SK-N-SH treated with all-trans-retinoic acid at 6 μM for 48 hours (cell line): Measurements from ENCODE around the gene NUDT4.

ENCODE experiments used
- ARNTL ChIP-seq: fragments of 450-650 bp; formaldehyde crosslinking; IDR thresholded peaks from 2 replicates; pipeline ENCODE4 v1.5.0; 2020; ENCODE audit warnings: low read depth, mild to moderate bottlenecking, moderate library complexity, borderline replicate concordance
- CSRNP3 ChIP-seq: fragments of 250-450 bp; sonication (Bioruptor Pico); IDR thresholded peaks from 2 replicates; pipeline ENCODE4 v1.5.1; 2021; ENCODE audit warnings: mild to moderate bottlenecking, moderate library complexity
- PATZ1 ChIP-seq: fragments of 250-450 bp; sonication (Bioruptor Pico); IDR thresholded peaks from 2 replicates; pipeline ENCODE4 v1.8.0; 2020; ENCODE audit warnings: mild to moderate bottlenecking, moderate library complexity, borderline replicate concordance
- POU6F1 ChIP-seq: fragments of 250-450 bp; sonication (Bioruptor Pico); IDR thresholded peaks from 2 replicates; pipeline ENCODE4 v1.8.0; 2021; ENCODE audit warnings: low read depth, mild to moderate bottlenecking, moderate library complexity, borderline replicate concordance
- PPARA ChIP-seq: fragments of 250-450 bp; sonication (Bioruptor Pico); IDR thresholded peaks from 2 replicates; pipeline ENCODE4 v1.5.0; 2020; ENCODE audit warnings: mild to moderate bottlenecking, borderline replicate concordance
- RARB ChIP-seq: fragments of 250-450 bp; sonication (Bioruptor Pico); IDR thresholded peaks from 2 replicates; pipeline ENCODE4 v1.8.0; 2021; ENCODE audit warnings: mild to moderate bottlenecking, moderate library complexity
- TCF4 ChIP-seq: fragments of 250-450 bp; sonication (Bioruptor Pico); IDR thresholded peaks from 2 replicates; pipeline ENCODE4 v1.8.0; 2021; ENCODE audit warnings: mild to moderate bottlenecking, moderate library complexity, borderline replicate concordance
- TSHZ2 ChIP-seq: fragments of 250-450 bp; sonication (Bioruptor Pico); IDR thresholded peaks from 2 replicates; pipeline ENCODE4 v1.5.0; 2020; ENCODE audit warnings: mild to moderate bottlenecking, moderate library complexity
- ZC3H10 ChIP-seq: fragments of 250-450 bp; sonication (Bioruptor Pico); IDR thresholded peaks from 2 replicates; pipeline ENCODE4 v1.5.1; 2021; ENCODE audit warnings: mild to moderate bottlenecking, moderate library complexity
- ZFP3 ChIP-seq: fragments of 250-450 bp; sonication (Bioruptor Pico); IDR thresholded peaks from 2 replicates; pipeline ENCODE4 v1.5.0; 2020; ENCODE audit warnings: mild to moderate bottlenecking, moderate library complexity
- ZNF70 ChIP-seq: fragments of 450-650 bp; formaldehyde crosslinking; IDR thresholded peaks from 2 replicates; pipeline ENCODE4 v1.5.0; 2020; ENCODE audit warnings: mild to moderate bottlenecking, moderate library complexity
- ZNF8 ChIP-seq: fragments of 450-650 bp; formaldehyde crosslinking; IDR thresholded peaks from 2 replicates; pipeline ENCODE4 v1.5.0; 2020; ENCODE audit warnings: mild to moderate bottlenecking, moderate library complexity
- TF ChIP-seq, protein P1 (sequence below): fragments of 250-450 bp; sonication (Bioruptor Pico); IDR thresholded peaks from 2 replicates; pipeline ENCODE4 v1.5.1; 2020; ENCODE audit warnings: low read depth, mild to moderate bottlenecking, moderate library complexity

- no peak for TF ChIP-seq TSHZ2 (CRISPR knock-in tag)
- TF ChIP-seq PATZ1 (CRISPR knock-in tag): no peak
- TF ChIP-seq ZFP3 (CRISPR knock-in tag): no peak
- TF ChIP-seq ZC3H10 (CRISPR knock-in tag): no peak
- TF ChIP-seq ARNTL (CRISPR knock-in tag): no peak
- no peak for TF ChIP-seq TCF4 (CRISPR knock-in tag)
- TF ChIP-seq, protein P1, sequence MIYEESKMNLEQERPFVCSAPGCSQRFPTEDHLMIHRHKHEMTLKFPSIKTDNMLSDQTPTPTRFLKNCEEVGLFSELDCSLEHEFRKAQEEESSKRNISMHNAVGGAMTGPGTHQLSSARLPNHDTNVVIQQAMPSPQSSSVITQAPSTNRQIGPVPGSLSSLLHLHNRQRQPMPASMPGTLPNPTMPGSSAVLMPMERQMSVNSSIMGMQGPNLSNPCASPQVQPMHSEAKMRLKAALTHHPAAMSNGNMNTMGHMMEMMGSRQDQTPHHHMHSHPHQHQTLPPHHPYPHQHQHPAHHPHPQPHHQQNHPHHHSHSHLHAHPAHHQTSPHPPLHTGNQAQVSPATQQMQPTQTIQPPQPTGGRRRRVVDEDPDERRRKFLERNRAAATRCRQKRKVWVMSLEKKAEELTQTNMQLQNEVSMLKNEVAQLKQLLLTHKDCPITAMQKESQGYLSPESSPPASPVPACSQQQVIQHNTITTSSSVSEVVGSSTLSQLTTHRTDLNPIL: no peak
- no peak for TF ChIP-seq PPARA
- TF ChIP-seq ZNF70 (CRISPR knock-in tag): no peak
- no peak for TF ChIP-seq ZNF8
- TF ChIP-seq RARB: no peak
- TF ChIP-seq CSRNP3 (CRISPR knock-in tag): no peak
- no peak for TF ChIP-seq POU6F1 (CRISPR knock-in tag)
These were observed 60.7 kb downstream of the NUDT4 start for GRCh38 chr12:93438266-93439050.
